Activated T-helper 1 cell treated with anti-CD3 and anti-CD28 coated beads, Interleukin-2, amount 50 U/mL, for 16 hours (primary cell): Measurements from ENCODE around the gene MFSD12.
A peak's percentile ranks its signal among the peaks of the same experiment; 100 is the strongest.

Experiments used
- DNase-seq, 2 donors: peaks; one replicate each; pipeline ENCODE4 v3.0.0-alpha.2; 2020; ENCODE audit warnings: low read depth in 1 of 2, low spot score in 1 of 2

MFSD12 gene

GRCh38 chr19:3557461-3558248, at the start of gene MFSD12:
TSS of gene MFSD12 (minus strand) at chr19:3557586. CDS start at chr19:3557403, 183 bp downstream.
- DNase-seq: peak; percentile 87 to 93

GRCh38 chr19:3606690-3607289, 49.4 kb upstream of the MFSD12 start, which contains the start of gene TBXA2R:
TSS of gene TBXA2R (minus strand) at chr19:3606875. CDS start at chr19:3600634, 6,241 bp downstream.
- peak in 1 of 2 donors; percentile 21 for DNase-seq

GRCh38 chr19:3606174-3606689, 48.8 kb upstream of the MFSD12 start:
- DNase-seq: no peak

GRCh38 chr19:3605770-3606169, 48.4 kb upstream of the MFSD12 start:
- DNase-seq: no peak

GRCh38 chr19:3605361-3605760, 48.0 kb upstream of the MFSD12 start:
- no peak for DNase-seq

GRCh38 chr19:3604987-3605343, 47.6 kb upstream of the MFSD12 start:
- no peak for DNase-seq

GRCh38 chr19:3604227-3604986, 47.0 kb upstream of the MFSD12 start:
- DNase-seq: no peak

- DNase-seq: no peak
Observed at GRCh38 chr19:3603121-3603811, 45.9 kb upstream of the MFSD12 start.

GRCh38 chr19:3601021-3601420, 43.6 kb upstream of the MFSD12 start:
- no peak for DNase-seq

- DNase-seq: no peak
Observed at GRCh38 chr19:3599776-3600187, 42.4 kb upstream of the MFSD12 start.

GRCh38 chr19:3595521-3596061, 38.2 kb upstream of the MFSD12 start:
- no peak for DNase-seq

GRCh38 chr19:3593156-3593555, 35.8 kb upstream of the MFSD12 start:
- no peak for DNase-seq

GRCh38 chr19:3591876-3592613, 34.7 kb upstream of the MFSD12 start:
- DNase-seq: no peak

- no peak for DNase-seq
Observed at GRCh38 chr19:3590991-3591659, 33.7 kb upstream of the MFSD12 start.

GRCh38 chr19:3589949-3590348, 32.6 kb upstream of the MFSD12 start:
- DNase-seq: no peak

GRCh38 chr19:3589439-3589838, 32.1 kb upstream of the MFSD12 start:
- DNase-seq: no peak

GRCh38 chr19:3586707-3587346, 29.4 kb upstream of the MFSD12 start:
- no peak for DNase-seq

GRCh38 chr19:3586127-3586626, 28.8 kb upstream of the MFSD12 start:
- DNase-seq: peak in 1 of 2 donors; percentile 25
